SKM-1 treated with dmso at 0.1 percent for 144 hours (cell line): ENCODE data around the gene ARHGAP35.
A peak's percentile ranks its signal among the peaks of the same experiment; 100 is the strongest.
"Not testable (repeated sequence)": the region's sequence is repeated elsewhere in the genome, so short reads cannot be mapped to it uniquely, and the experiment has no call there.

Experiments used
- DNase-seq: peaks from one replicate; lab custom pipeline; 2025; ENCODE audit not compliant: unreplicated experiment; lab: John Stamatoyannopoulos, UW

The ARHGAP35 gene

DNA sequence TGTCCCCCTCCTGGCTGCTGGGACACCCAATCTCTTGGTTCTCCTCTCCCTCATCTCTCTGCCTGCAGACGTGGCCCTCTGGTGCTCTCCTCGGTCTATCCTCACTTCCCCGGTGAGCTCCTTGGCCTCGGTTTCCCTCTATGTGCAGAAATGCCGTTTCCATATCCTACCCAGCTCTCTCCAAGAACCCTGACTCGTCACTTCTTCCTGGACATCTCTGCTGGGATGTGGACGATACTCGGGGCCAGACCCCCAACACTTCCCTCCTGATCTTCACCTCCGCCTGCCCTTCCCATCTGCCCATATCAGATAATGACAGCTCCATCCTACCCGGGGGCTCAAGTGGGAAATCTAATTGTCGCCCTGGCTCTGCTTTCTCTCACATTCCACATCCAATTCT is 18.0 kb upstream of the ARHGAP35 start:
- DNase-seq, result no peak

DNA sequence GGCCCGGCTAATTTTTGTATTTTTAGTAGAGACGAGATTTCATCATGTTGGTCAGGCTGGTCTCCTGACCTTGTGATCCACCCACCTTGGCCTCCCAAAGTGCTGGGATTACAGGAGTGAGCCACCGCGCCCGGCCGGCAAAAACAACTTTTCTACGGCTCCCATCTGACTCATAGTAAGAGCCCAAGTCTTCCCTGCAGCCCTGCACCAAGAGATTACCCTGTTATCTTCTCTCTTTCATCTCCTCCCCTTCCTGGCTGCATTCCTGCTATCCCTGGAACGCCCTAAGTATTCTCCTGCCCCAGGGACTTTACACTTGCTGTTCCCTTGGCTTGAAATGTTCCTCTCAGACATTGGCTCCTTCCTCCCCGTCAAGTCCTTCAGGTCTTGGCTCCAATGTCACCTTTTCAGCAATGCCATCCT is 16.7 kb upstream of the ARHGAP35 start:
- no peak for DNase-seq

DNA sequence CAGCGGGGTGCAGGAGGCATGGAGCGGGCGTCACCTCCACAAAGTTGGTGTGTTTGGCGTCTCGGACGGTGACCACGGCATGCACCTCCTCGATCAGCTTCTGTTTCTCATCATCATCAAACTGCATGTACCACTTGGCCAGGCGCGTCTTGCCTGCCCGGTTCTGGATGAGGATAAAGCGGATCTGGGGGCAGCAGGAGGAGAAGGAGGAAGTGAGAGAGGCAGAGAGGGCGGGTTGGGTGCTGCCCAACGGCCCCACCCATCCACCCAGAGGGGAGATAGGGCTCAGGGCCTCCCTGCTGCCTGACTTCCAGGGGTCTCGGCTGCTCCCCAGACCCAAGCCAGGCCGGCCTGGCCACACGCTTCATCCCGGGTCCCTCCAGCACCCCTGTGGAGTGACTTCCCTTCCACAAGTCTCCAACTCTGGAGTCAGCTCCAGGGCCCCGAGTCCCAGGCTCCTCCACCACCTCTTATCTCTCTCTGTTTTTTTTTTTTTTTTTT is 14.8 kb upstream of the ARHGAP35 start:
- no peak for DNase-seq

DNA sequence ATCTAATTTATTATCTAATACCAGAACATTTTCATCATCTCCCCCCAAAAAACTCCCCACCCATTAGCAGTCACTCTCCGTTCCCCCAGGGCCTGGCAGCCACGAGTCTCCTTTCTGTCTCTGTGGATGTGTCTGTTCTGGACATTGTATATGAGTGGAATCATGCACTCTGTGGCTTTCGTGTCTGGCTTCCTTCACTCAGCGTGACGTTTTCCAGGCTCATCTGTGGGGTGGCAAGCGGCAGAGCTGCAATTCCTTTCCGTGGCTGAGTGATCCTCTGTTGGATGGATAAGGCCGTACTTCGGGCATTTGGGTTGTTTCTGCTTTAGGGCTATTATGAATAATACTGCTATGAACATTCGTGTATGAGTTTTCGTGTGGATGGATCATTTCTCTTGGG is 13.3 kb upstream of the ARHGAP35 start:
- DNase-seq, result no peak

DNA sequence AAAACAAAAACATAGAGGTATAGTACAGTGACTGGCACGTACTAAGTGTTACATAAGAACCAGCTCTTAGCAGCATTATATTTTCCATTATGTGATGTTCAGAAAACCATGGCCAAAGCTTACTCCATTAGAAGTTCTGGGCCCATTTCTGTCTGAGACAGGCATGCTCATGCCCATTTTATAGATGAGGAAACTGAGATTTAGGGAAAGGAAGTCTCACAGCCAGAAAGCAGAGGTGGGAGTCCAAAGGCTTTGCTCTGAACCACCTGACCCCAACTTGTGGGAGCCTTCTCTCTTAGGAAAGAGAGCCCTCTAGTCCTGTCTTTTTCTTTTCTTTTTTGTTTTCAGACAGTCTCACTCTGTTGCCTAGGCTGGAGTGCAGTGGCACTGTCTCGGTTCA is 12.4 kb upstream of the ARHGAP35 start:
- no peak for DNase-seq

DNA sequence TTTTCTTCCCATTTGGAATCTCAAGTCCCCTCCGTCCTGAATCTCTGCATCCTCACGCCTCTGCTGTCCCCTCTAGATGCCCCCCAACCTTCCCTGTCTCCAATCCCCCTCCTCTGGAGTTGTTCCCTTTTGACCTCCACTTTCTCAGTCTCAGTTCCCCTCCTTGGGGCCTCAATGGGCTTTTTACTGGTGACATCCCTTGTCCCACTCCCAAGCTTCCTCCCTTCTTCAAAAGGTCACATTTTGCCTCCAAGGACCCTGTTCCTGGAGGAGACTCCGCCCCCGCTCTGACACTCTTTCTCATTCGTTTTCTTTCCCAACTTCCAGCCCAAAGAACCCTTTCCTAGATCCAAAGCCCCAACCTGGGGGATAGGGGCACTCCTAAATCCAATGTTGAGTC is 11.2 kb upstream of the ARHGAP35 start:
- DNase-seq, result no peak

DNA sequence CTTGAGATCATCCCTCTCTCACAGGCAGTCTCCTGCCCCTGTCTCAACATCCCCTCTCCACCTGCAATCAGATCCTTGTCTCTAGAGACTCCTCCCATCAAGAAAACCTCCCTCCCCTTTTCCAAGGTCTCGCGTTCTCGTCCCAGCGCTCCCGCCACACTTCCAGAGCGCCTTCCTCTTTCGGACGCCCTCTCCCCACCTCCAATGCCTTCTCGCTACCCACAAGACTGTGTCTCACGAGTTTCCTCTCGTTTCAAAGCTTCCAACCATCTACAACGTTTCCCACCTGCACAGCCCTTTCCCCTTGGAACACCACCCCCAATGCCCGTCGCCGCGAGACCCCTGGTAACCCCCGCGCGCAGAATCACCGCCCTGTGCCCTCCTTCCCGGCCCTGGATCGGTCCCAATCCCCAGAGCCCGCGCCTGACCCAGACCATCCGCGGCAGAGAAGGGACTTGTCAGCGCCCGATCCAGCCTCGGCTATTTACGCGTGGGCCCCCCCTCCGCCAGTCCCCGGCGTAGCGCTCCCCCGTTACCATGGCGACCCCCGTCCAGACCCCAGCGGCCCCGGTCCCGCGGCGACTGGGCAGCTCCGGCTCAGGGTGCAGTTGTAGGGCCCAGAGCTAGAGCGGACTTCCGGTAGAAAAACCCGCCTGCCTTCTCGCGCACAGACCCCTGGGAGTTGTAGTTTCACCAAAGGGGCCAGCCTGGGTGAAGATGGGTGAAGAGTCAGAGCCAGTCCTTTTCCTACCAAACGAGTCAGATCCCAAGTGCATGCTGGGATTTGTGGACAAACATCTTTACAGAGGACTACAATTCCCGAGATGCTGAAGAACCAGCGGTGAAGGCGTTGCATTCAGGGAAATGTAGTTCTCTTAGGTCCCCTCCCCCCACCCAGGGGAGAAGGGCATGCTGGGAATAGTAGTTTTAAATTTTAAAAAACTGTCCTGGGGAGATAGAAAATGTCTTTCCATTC is 10.3 kb upstream of the ARHGAP35 start, which contains the start of gene AP2S1:
AP2S1 (minus strand) TSS at position 619 of the 976 bp plus-strand sequence; CDS start at position 539, 80 bp downstream.
- peak; percentile 85 for DNase-seq

DNA sequence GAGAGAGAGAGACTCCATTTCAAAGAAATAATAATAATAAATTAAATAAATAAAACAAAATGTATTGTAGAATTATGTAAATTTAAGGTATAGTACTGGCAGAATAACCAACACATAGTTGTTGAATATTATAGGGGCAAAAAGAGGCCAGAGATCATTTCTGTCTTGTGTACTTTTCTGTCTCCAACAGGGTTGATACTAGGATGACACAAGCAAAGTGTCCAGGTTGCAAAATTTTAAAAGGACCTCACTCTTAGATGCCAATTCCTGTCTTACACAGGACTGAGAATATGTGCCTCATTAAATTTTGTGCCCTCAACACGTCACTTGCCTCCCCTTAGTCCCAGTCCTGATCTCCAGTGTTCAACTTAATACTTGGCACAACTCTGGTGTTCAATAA is 8.0 kb upstream of the ARHGAP35 start:
- DNase-seq, result no peak

DNA sequence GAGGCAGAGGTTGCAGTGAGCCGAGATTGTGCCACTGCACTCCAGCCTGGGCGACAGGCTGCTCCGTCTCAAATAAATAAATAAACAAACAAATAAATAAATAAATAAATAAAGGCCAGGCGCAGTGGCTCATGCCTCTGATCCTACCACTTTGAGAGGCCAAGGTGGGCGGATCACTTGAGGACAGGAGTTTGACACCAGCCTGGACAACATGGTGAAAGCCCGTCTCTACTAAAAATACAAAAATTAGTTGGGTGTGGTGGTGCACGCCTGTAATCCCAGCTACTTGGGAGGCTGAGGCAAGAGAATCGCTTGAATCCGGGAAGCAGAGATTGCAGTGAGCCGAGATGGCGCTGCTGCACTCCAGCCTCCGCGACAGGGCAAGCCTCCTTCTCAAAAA is 6.1 kb upstream of the ARHGAP35 start:
- not testable (repeated sequence) for DNase-seq

DNA sequence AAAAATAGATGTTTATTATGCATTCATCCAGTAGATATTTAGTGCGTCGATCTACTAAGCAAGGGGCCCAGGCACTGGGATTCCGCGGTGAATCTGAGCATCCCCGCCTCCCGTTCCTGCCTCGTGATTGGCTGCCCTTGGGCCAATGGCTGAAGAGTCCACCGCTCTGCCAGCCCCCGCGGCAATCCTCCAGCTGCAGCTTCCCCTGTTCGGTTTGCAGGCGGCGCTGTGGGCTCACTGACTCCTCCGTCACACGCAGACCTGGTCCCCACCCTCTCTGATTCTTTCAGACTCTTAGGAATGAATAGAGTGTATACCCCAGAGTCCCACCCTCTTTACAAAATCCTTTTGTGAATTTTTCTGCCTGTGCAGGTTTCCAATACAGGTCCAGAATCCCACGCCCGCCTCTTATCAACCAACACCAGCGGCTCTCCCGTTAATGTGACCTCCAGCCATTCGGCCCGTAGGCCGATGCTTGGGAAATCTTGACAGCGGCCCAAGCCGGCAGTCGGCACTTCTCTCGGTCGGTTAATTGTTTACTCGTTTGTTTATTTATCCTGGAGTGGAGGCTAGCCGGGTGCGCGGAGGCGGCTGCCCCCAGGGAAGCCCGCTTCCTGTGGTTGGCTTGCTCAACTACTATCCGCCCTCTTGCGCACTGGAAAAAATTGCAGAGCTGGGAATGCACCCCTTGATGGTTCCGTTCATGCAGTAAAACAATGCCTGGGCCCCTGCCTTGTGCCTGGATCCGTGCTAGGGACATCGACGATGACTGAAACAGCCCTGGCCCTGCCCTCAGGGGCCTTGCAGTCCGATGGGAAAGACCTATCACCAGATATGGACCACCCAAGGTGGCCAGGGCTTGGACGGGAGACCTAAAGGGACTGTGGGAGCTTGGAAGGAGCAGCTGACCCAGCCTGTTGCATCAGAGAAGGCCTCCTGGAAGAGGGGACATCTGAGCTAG is 4.5 kb upstream of the ARHGAP35 start:
- peak; percentile 65 for DNase-seq

DNA sequence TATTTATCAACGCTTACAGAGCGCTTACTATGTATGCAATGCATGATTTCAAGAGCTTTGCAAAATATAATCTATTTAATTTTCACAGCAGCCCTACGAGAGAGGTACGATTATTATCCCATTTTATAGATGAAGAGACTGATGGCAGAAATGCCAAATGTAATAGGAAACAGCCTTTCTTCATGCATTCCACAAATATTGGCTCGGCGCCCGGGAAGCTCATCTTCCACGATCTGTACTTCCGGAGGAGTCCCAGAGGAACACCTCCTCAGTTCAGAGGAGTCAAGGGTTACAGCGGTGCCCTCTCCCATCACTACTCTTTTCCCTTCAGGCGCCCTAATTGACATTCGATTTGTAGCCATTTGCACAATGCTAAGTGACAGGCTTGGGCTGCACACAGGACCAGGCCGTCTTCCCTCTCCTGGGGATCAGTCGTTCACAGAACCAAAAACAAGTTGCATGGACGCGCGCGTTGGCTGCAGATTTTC is 1.1 kb upstream of the ARHGAP35 start:
- no peak for DNase-seq

DNA sequence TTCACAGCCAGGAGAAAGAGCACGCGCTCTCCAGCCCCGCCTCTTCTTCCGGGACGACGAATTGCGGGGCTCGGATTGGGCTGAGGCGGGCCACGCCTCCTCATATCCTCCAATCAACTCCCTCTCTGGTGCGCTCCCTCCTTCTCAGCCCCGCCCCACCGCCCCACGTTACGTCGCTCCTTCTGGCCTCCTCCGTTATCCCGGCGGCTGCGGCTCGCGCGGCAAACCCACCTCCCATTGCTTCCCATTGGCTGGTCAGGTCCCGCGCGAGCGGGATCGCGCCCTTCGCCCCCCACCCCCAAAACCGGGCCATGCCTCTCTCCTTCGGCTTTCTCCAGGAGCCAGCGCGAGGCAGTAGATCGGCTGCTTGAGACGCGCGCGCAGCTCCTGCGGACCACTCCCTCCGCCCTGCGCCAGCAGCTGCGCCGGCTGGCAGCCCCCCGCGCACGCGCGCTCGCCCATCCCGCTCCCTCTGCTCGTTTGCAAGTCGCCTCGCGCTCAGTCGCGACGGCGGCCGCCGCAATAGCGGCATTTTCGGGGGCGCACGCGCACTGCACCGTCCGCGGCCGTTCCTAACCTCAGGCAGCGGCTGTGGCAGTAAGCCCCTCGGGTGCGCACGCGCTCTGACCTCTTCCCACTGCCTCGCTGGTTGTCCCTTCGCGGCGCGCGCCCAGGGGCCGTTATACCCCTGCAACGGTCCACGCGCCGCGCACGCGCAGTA is 512 bp upstream of the ARHGAP35 start:
- peak; percentile 84 for DNase-seq

DNA sequence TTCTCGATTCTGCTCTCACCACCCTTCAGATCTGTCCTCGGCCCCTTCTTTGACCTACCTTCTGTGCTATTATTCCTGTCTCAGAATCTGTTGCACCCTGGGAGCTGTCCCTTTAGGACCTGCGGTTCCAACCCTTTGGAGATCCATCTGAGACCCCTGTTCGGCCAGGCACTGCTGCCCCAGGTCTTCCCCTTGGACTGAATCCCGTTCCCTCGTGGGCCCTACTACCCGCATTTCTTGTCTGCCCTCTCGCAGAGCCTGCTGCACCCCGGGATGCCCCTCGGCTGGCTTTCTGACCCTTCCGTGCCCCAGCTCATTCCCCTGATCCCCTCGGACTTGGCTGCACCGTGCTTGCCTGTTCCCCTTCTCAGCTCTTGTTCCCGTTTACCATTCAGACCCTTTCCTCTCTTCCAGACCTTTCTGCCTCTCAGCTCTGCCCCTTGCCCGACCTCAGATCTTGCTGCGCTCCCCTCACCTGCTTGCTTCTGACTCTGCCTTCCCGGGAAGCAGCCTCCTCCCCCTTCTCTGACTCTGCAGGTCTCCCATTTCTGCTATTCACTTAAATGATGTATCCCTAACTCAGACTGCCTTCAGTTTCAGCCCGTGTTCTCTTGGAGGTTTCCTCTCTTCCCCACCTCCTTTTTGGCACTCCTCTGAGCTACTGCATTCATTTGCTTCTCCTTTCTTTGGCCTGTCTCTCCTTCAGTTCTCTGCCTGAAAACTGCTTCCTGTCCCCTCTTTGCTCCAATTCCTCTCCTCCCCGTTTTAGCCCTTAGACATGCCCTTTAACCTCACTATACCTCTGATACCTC is 1.1 kb downstream of the ARHGAP35 start:
- DNase-seq, result no peak

DNA sequence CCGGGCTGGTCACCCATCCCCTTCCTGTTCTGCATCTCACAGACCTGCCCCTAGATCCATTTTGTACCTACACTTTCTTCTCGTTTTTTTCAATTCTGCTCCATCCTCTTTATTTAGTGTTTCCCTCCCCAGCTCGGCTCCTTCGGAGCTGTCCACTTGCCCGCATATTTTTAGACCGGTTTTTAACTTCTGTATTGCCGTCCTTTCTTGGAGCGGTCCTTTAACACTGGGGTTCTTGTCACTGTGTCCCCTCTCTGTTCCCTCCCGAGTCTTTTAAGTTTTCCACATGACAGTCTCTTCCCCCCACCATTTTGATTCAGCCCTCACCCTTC is 1.7 kb downstream of the ARHGAP35 start:
- no peak for DNase-seq

DNA sequence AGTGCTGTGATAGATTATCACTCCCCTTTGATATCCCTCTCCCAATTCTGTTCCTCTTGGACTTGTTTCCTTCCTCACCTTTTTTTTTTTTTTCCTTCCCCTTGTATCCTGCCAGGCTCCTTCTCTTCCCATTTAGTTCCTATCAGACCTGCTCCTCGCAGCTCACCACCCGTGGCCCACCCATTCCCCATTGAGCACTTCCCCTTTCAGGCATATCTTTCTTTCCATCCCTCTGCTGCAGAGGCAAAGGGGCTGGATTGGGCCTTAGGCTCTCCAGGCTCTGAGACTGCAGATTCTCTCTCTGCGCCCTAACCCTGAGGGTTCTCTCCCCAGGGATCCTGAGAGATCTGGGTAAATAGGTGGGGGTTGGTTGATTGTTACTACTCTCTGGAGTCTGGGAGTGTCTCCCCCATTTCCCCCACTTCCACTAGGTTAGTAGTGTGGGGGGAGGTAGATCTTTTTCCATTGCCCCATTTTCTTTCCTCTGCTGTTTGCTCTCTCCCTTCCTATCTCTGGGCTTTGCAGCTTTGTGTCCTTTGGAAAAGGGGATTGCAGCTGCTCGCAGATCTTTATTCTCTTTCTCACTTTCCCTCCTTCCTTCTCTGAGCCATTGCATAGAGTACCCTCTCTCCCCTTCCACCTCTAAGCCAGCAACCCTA is 2.3 kb downstream of the ARHGAP35 start:
- DNase-seq, result no peak

DNA sequence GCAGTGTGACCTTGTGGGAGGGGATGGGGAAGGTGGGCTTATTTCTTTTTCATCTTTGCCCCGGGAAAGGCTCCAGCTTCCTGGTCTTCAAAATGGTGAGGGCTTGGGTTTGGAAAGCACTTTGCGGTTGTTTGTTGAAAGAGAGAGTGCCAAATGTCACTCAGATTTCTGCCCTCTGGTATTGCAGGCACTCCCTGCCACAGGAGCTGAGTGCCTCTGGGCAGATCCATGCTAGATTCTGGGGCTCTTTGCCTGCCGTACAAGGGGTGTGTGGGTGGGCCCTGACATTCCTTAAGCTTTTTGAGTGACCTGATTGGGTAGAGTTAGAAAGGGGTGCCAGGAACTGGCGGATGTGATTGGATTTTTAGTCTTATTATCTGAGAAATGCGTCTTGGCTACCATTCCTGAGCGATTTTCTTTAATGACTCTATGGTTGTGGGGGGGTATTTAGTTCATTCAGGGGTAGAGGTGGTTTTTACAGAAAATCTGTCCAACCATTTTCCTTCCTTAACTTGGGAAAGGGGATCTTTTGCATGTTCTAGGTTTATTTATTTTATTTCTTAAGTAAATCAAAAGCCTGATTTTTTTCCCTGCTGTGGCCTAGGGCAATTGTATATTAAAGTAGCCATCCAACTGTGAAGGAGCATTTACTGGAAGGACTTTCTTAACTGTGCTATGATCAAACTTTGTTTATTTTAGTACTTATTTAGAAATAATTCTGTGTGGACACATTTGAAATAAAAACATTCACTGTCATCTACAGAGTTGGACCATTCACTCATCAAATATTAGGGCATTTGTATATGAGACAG is 3.2 kb downstream of the ARHGAP35 start:
- no peak for DNase-seq

DNA sequence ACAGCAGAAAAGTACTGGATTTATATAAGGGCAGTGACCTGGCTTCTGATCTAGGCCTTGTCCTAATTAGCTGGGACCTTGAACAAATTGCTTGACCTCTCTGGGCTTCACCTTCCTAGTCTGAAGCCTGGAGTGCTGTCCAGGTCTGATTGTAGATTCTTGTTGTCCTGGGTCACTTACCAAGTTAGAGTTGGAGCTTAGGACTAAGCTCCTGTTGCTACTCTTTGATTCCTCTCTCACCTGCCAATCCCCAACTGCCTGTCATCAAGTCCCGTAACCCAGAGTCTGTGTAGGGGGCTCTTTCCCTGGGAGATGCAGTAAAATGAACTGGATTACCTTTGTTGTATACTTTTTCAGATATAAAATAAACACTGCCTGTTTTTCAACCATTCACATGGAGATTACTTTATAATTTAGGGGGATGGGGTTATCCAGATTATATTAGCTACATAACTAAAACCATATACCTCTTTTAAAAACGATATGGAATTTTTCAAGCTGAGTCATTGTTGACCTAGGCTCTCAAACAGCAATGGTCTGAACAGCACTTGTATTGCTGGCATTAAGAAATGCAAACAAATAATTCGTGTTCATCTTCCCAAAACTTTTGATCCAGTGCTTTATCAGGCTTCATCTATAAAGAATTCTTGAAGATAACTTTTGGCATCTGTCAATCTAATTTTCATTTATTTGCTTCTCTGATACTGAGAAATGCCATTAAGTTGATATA is 5.8 kb downstream of the ARHGAP35 start:
- DNase-seq, result no peak

DNA sequence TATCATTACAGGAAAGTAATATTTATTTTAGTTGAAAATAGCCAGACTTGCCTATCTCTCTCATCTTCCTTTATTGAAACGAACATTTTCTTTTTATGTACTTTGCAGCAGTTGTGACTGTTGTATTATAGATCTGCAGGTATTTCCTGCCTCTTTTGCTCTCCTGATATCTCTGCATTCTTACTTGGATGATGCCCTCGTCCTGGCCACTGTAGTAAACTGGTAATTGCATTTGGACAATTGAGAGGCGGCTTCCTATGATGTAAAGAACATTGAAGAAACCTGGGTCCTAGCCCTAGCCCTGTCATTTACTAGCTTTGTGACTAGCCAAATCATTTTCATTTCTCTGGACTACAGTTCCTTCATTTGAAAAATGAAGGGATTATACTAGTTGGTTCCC is 6.4 kb downstream of the ARHGAP35 start:
- no peak for DNase-seq
